Measurements from ENCODE around the gene DTX2. TPM values are rescaled to one million over a fixed set of nuclear protein-coding genes. Genes with fewer than 3 reads are reported as not detected.
A peak's percentile ranks its signal among the peaks of the same experiment; 100 is the strongest.
"Not testable (repeated sequence)": the region's sequence is repeated elsewhere in the genome, so short reads cannot be mapped to it uniquely, and the experiment has no call there.

Gene DTX2
- 8.1 and 9.9 TPM in 2 replicates for polyA plus RNA-seq (2014; cell fraction: cytosol; rRNA removed)
- polyA plus RNA-seq (2014; cell fraction: nucleus; rRNA removed), result 16.2 and 17.7 TPM in 2 replicates

- not testable (repeated sequence) for DNase-seq (ENCODE audit: low spot score)
These were observed at the start of gene DTX2 for GRCh38 chr7:76461464-76462101. DTX2 (plus strand) TSS chr7:76461709; CDS start chr7:76480510, 18,801 bp downstream.

GRCh38 chr7:76412249-76412648 lies 49.3 kb upstream of the DTX2 start:
- DNase-seq (ENCODE audit: low spot score), result no peak

- DNase-seq (ENCODE audit: low spot score), result not testable (repeated sequence)
These were observed 43.7 kb upstream of the DTX2 start for GRCh38 chr7:76417654-76418310.

- DNase-seq (ENCODE audit: low spot score), result not testable (repeated sequence)
These were observed 40.4 kb upstream of the DTX2 start for GRCh38 chr7:76421097-76421496.

- DNase-seq (ENCODE audit: low spot score), result no peak
These were observed 37.7 kb upstream of the DTX2 start for GRCh38 chr7:76423666-76424412.

GRCh38 chr7:76424413-76425111 lies 36.9 kb upstream of the DTX2 start, which contains the start of gene ZP3:
ZP3 (plus strand) TSS chr7:76424950; CDS start chr7:76424965, 15 bp downstream.
- DNase-seq (ENCODE audit: low spot score), result no peak

GRCh38 chr7:76425156-76425555 lies 36.4 kb upstream of the DTX2 start:
- no peak for DNase-seq (ENCODE audit: low spot score)

GRCh38 chr7:76425558-76425957 lies 36.0 kb upstream of the DTX2 start:
- DNase-seq (ENCODE audit: low spot score), result not testable (repeated sequence)

GRCh38 chr7:76426246-76426645 lies 35.3 kb upstream of the DTX2 start:
- DNase-seq (ENCODE audit: low spot score), result no peak

- DNase-seq (ENCODE audit: low spot score), result no peak
These were observed 33.9 kb upstream of the DTX2 start for GRCh38 chr7:76427635-76428034.

- DNase-seq (ENCODE audit: low spot score), result no peak
These were observed 33.2 kb upstream of the DTX2 start for GRCh38 chr7:76428149-76428823.

GRCh38 chr7:76428868-76429805 lies 32.4 kb upstream of the DTX2 start:
- DNase-seq (ENCODE audit: low spot score), result no peak

- DNase-seq (ENCODE audit: low spot score), result no peak
These were observed 31.3 kb upstream of the DTX2 start for GRCh38 chr7:76430211-76430610.

- DNase-seq (ENCODE audit: low spot score), result no peak
These were observed 30.7 kb upstream of the DTX2 start for GRCh38 chr7:76430836-76431235.

GRCh38 chr7:76437873-76438272 lies 23.6 kb upstream of the DTX2 start:
- DNase-seq (ENCODE audit: low spot score), result peak; percentile 71

- not testable (repeated sequence) for DNase-seq (ENCODE audit: low spot score)
These were observed 22.2 kb upstream of the DTX2 start for GRCh38 chr7:76439120-76439888.

- not testable (repeated sequence) for DNase-seq (ENCODE audit: low spot score)
These were observed 21.1 kb upstream of the DTX2 start for GRCh38 chr7:76440404-76440803.

GRCh38 chr7:76441792-76442191 lies 19.7 kb upstream of the DTX2 start:
- not testable (repeated sequence) for DNase-seq (ENCODE audit: low spot score)
